A549 treated with AZD9567 at 1 μM for 4 hours (cell line): Measurements from ENCODE around the gene IL18. TPM values are rescaled to one million over a fixed set of nuclear protein-coding genes. Genes with fewer than 3 reads are reported as not detected.

ENCODE experiments used
- total RNA-seq: library from RNA; stranded (reverse); fragments of 200-300 nt; extraction: Qiagen RNA extraction; gene quantifications from 5 replicates; pipeline ENCODE4 v1.2.3, GENCODE V29; 2022; ENCODE audit not compliant: insufficient read depth

The IL18 gene
- total RNA-seq, result 85.4 to 94.2 TPM (median 92.6 TPM) in 5 replicates

DNA sequence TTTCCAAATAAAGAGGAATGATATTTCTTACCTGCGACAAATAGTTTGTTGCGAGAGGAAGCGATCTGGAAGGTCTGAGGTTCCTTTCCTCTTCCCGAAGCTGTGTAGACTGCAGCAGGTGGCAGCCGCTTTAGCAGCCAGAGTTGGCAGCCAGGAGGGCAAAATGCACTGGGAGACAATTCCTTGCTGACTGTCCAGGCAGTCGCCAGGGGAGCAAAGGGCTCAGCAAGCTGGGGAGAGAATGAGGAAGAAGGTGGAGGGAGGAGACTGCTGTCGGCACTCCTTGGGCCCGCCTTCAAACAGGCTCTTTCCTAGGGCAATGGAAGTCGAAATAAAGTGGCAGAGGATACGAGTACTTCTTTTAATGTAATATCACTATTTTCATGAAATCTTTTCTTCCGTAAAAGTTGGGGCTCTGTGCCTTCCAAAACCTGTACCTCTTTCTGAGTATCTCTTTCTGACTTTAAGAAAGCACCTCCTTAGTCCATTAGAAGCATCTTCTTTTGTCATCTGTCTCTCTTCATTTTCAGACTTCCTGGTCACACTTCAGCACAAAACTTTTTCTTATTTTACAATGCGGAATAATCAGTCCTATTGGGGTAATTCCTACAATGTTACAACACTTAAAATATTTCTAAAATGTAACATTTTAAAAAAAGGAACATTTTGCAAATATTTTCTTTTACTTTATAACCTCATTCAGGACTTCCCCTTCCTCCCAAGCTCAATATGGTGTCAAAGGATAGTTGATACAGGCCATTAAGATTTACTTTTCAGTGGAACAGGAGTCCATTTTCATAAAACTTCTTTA lies at the start of gene IL18:
Gene IL18, minus strand, starts transcription at position 220 of the 811 bp plus-strand sequence. CDS start 9,041 bp downstream, outside the sequence.

DNA sequence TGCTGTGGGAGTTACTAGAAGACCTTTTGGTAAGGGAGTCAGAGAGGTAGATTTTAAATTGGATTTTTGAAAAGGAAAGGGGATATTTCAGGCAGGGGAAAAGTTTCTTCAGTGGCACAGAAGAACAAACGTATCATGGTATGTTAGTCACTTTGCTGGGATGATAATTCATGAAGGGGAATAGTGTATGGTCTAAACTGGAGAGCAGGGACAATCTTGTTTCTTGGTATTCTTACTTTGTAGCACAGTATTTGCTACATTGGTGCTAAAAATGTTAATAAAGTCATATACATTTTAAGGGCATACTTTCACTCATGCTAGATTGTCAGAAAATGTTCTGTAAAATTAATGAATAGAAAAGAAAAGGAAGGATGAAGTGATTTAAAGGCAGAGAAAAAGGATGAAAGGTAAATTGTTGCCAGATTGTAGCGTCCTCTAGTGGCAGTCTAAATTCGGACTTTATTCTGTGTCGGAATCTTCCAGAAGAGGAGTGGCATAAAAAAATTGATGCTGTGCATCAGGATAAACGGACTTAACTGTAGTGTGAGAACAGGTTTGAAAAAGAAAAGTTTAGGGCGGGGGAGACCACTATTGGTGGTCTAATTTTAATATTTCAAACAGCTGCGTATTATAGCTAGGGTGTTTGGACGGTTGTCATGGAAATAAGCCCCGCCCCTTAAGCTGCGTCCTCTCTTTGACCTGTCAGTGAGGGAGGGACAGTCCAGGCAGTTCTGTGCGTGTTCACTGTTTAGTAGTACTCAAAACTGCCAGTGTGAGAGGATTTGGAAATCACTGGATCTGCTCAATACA lies 11.1 kb upstream of the IL18 start, which contains the start of gene BCO2:
Gene BCO2, plus strand, starts transcription at position 724 of the 810 bp plus-strand sequence. CDS start 90 bp downstream, outside the sequence.

DNA sequence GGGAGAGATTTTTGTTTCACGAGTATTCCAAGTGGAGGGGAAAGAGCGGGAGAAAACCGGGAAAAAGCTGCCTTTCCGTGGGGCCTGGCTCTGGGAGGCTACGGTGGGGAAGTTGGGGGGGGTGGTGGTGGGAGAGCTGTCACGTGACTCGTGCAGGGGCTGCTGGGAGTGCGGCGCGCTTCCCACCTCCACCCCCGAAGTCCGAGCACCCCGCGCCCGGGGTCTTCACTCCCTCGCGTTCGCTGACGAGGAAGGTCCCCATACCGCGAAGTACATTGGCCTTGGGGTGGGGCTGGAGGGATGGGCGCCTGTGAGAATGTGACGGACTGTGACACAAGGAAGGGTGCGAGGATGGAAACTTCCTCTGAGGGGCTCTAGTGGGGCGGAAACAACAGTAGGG lies 3.3 kb upstream of the IL18 start, which contains the start of gene TEX12:
Gene TEX12, plus strand, starts transcription at position 228 of the 400 bp plus-strand sequence. CDS start 1,897 bp downstream, outside the sequence.

Other genes with a start within 250 kb of the IL18 start
- 0.07 to 0.21 TPM in 2 of 5 replicates, not detected in the others for gene C11orf52, start 245.2 kb downstream of the IL18 start, total RNA-seq
- gene DIXDC1, start 226.8 kb downstream of the IL18 start, total RNA-seq, result 4.7 to 9.1 TPM (median 7.5 TPM) in 5 replicates
- 23.9 to 42.9 TPM (median 28.8 TPM) in 5 replicates for gene DLAT, start 138.7 kb downstream of the IL18 start, total RNA-seq
- gene PIH1D2, start 90.1 kb downstream of the IL18 start, total RNA-seq, result 0.65 to 6.6 TPM (median 1.2 TPM) in 5 replicates
- gene NKAPD1, start 89.8 kb downstream of the IL18 start, total RNA-seq, result 11.7 to 14.1 TPM (median 12.7 TPM) in 5 replicates
- gene TIMM8B, start 77.3 kb downstream of the IL18 start, total RNA-seq, result 67.5 to 74.4 TPM (median 72.4 TPM) in 5 replicates
- 67.2 to 103 TPM (median 70.1 TPM) in 5 replicates for gene SDHD, start 77.2 kb downstream of the IL18 start, total RNA-seq
- not detected in 5 replicates for gene TEX12, start 3.3 kb upstream of the IL18 start, total RNA-seq
- gene BCO2, start 11.4 kb upstream of the IL18 start, total RNA-seq, result 0.57 to 1.4 TPM (median 0.99 TPM) in 4 of 5 replicates, not detected in the other
- gene PTS, start 62.3 kb upstream of the IL18 start, total RNA-seq, result 27.3 to 30.2 TPM (median 28.5 TPM) in 5 replicates
- gene PLET1, start 96.8 kb upstream of the IL18 start, total RNA-seq, result not detected in 5 replicates